Activated naive CD8-positive, alpha-beta T cell treated with anti-CD3 and anti-CD28 coated beads, Interleukin-2, amount 10 ng/mL, durations not matched to agents 7 days and 5 days (primary cell): ENCODE data around the gene MTREX. TPM values are rescaled to one million over a fixed set of nuclear protein-coding genes. Genes with fewer than 3 reads are reported as not detected.

Experiments used
- ATAC-seq: fragments of 150-1000 bp; cut with Tn5 transposase; one replicate; pipeline ENCODE4 v1.10.0; 2021; ENCODE audit warnings: low read depth, moderate library complexity
- POLR2A ChIA-PET: fragments of 350-600 bp; sonication (Branson Sonifier 250); formaldehyde crosslinking; loops from one replicate; lab custom pipeline; 2021; ENCODE audit warnings: antibody characterized with exemption; lab: Charles Lee
- DNase-seq: peaks from one replicate; pipeline ENCODE4 v3.0.0; 2021
- H3K27ac Mint-ChIP-seq: one replicate; pipeline ENCODE4 v1.8.0; 2022; ENCODE audit warnings: mild to moderate bottlenecking, mixed read lengths
- H3K27me3 Mint-ChIP-seq: one replicate; pipeline ENCODE4 v1.8.0; 2022; ENCODE audit warnings: mild to moderate bottlenecking, moderate library complexity, mixed read lengths
- H3K36me3 Mint-ChIP-seq: one replicate; pipeline ENCODE4 v1.8.0; 2021; ENCODE audit warnings: mild to moderate bottlenecking, mixed read lengths
- H3K4me1 Mint-ChIP-seq: one replicate; pipeline ENCODE4 v1.8.0; 2021; ENCODE audit warnings: mixed read lengths
- H3K4me3 Mint-ChIP-seq: one replicate; pipeline ENCODE4 v1.8.0; 2022; ENCODE audit warnings: mild to moderate bottlenecking, moderate library complexity, mixed read lengths
- H3K9me3 Mint-ChIP-seq: one replicate; pipeline ENCODE4 v1.8.0; 2021; ENCODE audit warnings: mixed read lengths
- total RNA-seq, 2 experiments: library from RNA; stranded (reverse); gene quantifications; one replicate each; pipeline ENCODE4 v1.2.3, GENCODE V29; 2021

The MTREX gene
- 10 to 100 TPM; 69.9 to 72.3 TPM for total RNA-seq

- H3K4me3 Mint-ChIP-seq, result no peak within 1 kb of the TSS
- H3K36me3 Mint-ChIP-seq, result peaks cover 21% of the 10 kb centered on the region
- peaks cover 12% of the 10 kb centered on the region for H3K4me1 Mint-ChIP-seq
- H3K27ac Mint-ChIP-seq, result no peak within 1 kb of the TSS
- H3K9me3 Mint-ChIP-seq, result peaks cover 1% of the 10 kb centered on the region
- POLR2A ChIA-PET, result interaction anchor here (0.6 to 1.7 kb wide), 17 partner anchors 9 to 793 kb away, joined by 3 to 4 read pairs (median 3); no protein-coding TSS in a partner anchor
- DNase-seq, result peak; percentile 92
- H3K27me3 Mint-ChIP-seq, result no peaks in the 10 kb centered on the region
- ATAC-seq, result peak; percentile 97
Observed at GRCh38 chr5:55307383-55308253, at the start of gene MTREX, which contains the start of gene DHX29. Gene MTREX, plus strand, starts transcription at chr5:55307989. Its CDS starts 25 bp downstream, at chr5:55308014. Gene DHX29, minus strand, starts transcription at chr5:55307694. Its CDS starts 121 bp downstream, at chr5:55307573.

- DNase-seq, result no peak
- Mint-ChIP-seq H3K27me3 (no peaks in the 10 kb centered on the region), H3K27ac (no peak overlapping the region), H3K36me3 (peaks cover 24% of the 10 kb centered on the region), H3K4me3 (no peak overlapping the region), H3K9me3 (no peaks in the 10 kb centered on the region), H3K4me1 (no peaks in the 10 kb centered on the region)
- ATAC-seq, result no peak
- POLR2A ChIA-PET, result no interaction called here
Observed at GRCh38 chr5:55258339-55258738, 49.5 kb upstream of the MTREX start.

DNA sequence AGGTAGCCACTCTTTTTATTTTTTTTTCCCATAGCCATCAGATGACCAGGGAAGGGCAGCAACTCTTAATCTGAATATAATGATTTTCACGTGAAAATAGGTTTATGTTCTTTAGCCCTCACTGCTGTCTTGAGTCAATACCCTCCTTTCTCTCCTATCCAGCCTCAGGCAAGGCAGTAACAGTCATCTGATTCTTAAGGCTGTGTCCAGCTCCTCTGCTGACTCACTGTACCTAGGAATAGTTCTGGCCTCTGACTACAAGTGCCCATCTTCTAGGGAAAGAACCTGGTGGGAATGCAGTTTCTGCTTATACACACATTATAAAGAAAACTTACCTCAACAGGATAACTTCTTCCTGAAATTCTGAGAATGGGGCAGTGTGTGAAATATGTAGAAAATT is 31.0 kb upstream of the MTREX start:
- peaks cover 28% of the 10 kb centered on the region for H3K36me3 Mint-ChIP-seq
- ATAC-seq (no peak), DNase-seq (no peak)
- POLR2A ChIA-PET, result no interaction called here
- no peaks in the 10 kb centered on the region for H3K27me3 Mint-ChIP-seq
- no peak overlapping the region for H3K4me3 Mint-ChIP-seq
- no peaks in the 10 kb centered on the region for H3K4me1 Mint-ChIP-seq
- H3K27ac Mint-ChIP-seq, result no peak overlapping the region
- H3K9me3 Mint-ChIP-seq, result no peaks in the 10 kb centered on the region

- ATAC-seq, result no peak
- Mint-ChIP-seq H3K9me3 (no peaks in the 10 kb centered on the region), H3K4me1 (no peaks in the 10 kb centered on the region), H3K36me3 (peaks cover 25% of the 10 kb centered on the region), H3K27ac (no peak overlapping the region), H3K4me3 (no peak overlapping the region), H3K27me3 (no peaks in the 10 kb centered on the region)
- POLR2A ChIA-PET, result no interaction called here
- no peak for DNase-seq
Observed at GRCh38 chr5:55278778-55279177, 29.0 kb upstream of the MTREX start.

- H3K36me3 Mint-ChIP-seq, result peaks cover 14% of the 10 kb centered on the region
Observed at GRCh38 chr5:55286411-55286933, 21.3 kb upstream of the MTREX start.

GRCh38 chr5:55289808-55290207 is 18.0 kb upstream of the MTREX start:
- H3K4me1 Mint-ChIP-seq, result peaks cover 1% of the 10 kb centered on the region
- H3K36me3 Mint-ChIP-seq, result peaks cover 34% of the 10 kb centered on the region
- H3K27ac Mint-ChIP-seq, result no peak overlapping the region
- H3K9me3 Mint-ChIP-seq, result no peaks in the 10 kb centered on the region
- POLR2A ChIA-PET, result no interaction called here
- no peak for ATAC-seq
- DNase-seq, result no peak
- H3K4me3 Mint-ChIP-seq, result no peak overlapping the region
- no peaks in the 10 kb centered on the region for H3K27me3 Mint-ChIP-seq

More at GRCh38 chr5:55286411-55286933, 21.3 kb upstream of the MTREX start:
- no peaks in the 10 kb centered on the region for H3K9me3 Mint-ChIP-seq
- no peak for ATAC-seq
- no peak for DNase-seq
- no peak overlapping the region for H3K27ac Mint-ChIP-seq
- POLR2A ChIA-PET, result interaction anchor here (0.6 kb wide), 1 partner anchor 21 kb away, joined by 3 read pairs; the partner anchor contains the start of genes DHX29 and MTREX
- H3K4me3 Mint-ChIP-seq, result no peak overlapping the region
- no peaks in the 10 kb centered on the region for H3K27me3 Mint-ChIP-seq
- H3K4me1 Mint-ChIP-seq, result peaks cover 1% of the 10 kb centered on the region

DNA sequence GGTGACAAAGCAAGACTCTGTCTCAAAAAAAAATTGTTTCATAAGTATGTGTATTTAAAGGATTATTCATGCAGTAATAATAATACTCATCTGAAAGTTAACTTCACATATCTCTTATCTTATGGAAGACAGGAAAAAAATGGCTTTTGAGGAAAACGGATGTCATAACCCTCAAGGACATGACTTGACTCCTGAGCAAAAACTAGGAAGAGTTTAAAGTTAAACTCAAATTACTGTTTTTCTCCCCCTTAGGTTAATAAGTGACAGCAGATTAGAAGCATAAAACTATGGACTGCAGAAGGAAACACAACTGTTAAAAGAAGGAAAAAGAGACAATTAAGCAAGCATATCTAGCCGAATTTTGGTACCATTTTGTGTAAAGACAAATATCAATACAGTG is 16.8 kb upstream of the MTREX start:
- Mint-ChIP-seq H3K4me3 (no peak overlapping the region), H3K27me3 (no peaks in the 10 kb centered on the region), H3K9me3 (no peaks in the 10 kb centered on the region), H3K36me3 (peaks cover 42% of the 10 kb centered on the region), H3K27ac (no peak overlapping the region), H3K4me1 (peaks cover 1% of the 10 kb centered on the region)
- POLR2A ChIA-PET, result no interaction called here
- ATAC-seq (no peak), DNase-seq (no peak)

DNA sequence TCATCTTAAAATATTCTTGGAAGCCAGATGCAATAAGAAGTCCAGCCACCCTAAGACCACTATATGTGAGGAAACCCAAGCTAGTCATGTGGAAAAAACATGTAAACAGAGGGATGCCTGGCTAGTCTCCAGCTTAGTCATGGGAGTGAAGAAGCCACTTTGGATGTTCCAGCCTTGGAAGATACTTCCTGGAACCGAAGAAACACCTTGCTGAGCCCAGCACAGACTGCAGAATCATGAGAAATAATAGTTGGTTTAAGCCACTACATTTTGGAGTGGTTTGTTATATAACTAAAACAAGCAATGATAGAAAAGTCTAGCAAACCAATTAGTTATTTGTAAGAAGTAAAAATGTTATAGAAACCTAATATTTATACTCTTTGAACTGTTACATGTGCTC is 12.9 kb upstream of the MTREX start:
- Mint-ChIP-seq H3K9me3 (no peaks in the 10 kb centered on the region), H3K27ac (no peak overlapping the region), H3K27me3 (no peaks in the 10 kb centered on the region), H3K4me3 (no peak overlapping the region), H3K4me1 (no peaks in the 10 kb centered on the region), H3K36me3 (peaks cover 54% of the 10 kb centered on the region)
- DNase-seq (no peak), ATAC-seq (no peak)
- POLR2A ChIA-PET, result no interaction called here

DNA sequence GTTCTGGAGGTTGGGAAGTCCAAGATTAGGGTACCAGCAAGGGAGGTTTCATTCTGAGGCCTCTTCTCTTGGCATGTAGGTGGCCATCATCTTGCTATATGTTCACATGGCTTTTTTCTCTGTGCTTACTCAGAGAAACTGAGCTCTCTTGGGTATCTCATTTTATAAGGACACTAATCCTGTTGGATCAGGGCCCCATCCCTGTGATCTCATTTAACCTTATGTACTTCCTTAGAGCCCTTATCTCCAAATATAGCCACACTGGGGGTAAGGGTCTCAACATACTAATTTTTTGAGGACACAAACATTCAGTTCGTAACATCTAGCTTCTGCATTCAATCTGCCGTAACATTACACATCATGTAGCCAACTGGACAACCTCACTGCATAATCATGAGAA is 6.9 kb upstream of the MTREX start:
- no peak for DNase-seq
- peaks cover 4% of the 10 kb centered on the region for H3K4me1 Mint-ChIP-seq
- POLR2A ChIA-PET, result no interaction called here

DNA sequence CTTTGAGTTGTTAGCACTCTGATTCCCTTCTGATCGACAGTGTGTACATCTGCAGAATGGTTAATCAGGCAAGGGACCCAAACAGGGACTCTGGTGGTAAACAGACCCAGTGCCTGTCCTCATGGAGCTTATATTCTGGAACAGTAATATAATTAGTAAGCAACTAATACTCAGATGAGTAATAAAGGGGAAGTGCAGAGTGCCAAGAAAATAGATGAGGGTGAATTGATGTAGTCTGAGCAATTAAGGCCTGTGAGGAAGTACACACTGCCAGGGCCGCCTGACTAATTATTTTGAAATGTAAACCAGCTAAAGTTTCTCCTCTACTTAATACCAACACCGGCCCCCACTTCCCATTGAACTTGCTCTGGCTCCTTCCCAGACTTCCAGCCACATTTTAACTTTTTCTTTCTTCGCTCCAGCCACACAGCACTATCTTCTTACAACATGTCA is 4.5 kb upstream of the MTREX start:
- Mint-ChIP-seq H3K4me3 (no peak overlapping the region), H3K9me3 (peaks cover 1% of the 10 kb centered on the region), H3K4me1 (peaks cover 4% of the 10 kb centered on the region), H3K27ac (no peak overlapping the region), H3K36me3 (peaks cover 26% of the 10 kb centered on the region), H3K27me3 (no peaks in the 10 kb centered on the region)
- DNase-seq (no peak), ATAC-seq (no peak)
- POLR2A ChIA-PET, result no interaction called here

More for the DNA sequence above, 6.9 kb upstream of the MTREX start:
- Mint-ChIP-seq H3K27ac (no peak overlapping the region), H3K9me3 (peaks cover 1% of the 10 kb centered on the region), H3K36me3 (peaks cover 41% of the 10 kb centered on the region), H3K4me3 (no peak overlapping the region), H3K27me3 (no peaks in the 10 kb centered on the region)
- ATAC-seq, result no peak

GRCh38 chr5:55304584-55304983 is 3.2 kb upstream of the MTREX start:
- POLR2A ChIA-PET, result no interaction called here
- peaks cover 22% of the 10 kb centered on the region for H3K36me3 Mint-ChIP-seq
- H3K9me3 Mint-ChIP-seq, result peaks cover 1% of the 10 kb centered on the region
- no peak overlapping the region for H3K27ac Mint-ChIP-seq
- H3K27me3 Mint-ChIP-seq, result no peaks in the 10 kb centered on the region
- no peak for DNase-seq
- peaks cover 4% of the 10 kb centered on the region for H3K4me1 Mint-ChIP-seq
- ATAC-seq, result no peak
- H3K4me3 Mint-ChIP-seq, result no peak overlapping the region

DNA sequence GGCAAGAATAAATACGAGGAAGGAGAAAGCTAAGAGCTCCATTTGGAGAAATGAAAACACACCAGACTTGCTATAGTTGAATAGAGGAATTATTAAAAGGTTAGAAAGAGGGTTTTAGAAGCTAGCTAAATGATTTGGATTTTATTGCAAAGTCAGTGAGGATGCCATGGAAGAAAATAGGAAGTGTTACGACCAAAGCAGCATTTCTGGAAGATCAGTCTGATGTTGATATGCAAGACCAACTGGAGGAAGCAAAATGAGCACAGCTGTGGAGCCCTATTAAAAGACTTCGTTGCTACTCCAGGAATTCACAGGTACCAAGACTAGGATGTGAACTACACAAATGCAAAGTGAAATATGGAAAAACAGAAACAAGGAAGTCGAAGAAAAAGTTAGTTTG is 2.4 kb upstream of the MTREX start:
- H3K27me3 Mint-ChIP-seq, result no peaks in the 10 kb centered on the region
- DNase-seq (no peak), ATAC-seq (no peak)
- H3K9me3 Mint-ChIP-seq, result peaks cover 1% of the 10 kb centered on the region
- peaks cover 4% of the 10 kb centered on the region for H3K4me1 Mint-ChIP-seq
- peaks cover 20% of the 10 kb centered on the region for H3K36me3 Mint-ChIP-seq
- POLR2A ChIA-PET, result interaction anchor here (0.5 kb wide), 1 partner anchor 146 kb away, joined by 3 read pairs; no protein-coding TSS in a partner anchor
- H3K27ac Mint-ChIP-seq, result no peak overlapping the region
- no peak overlapping the region for H3K4me3 Mint-ChIP-seq

GRCh38 chr5:55306641-55307382 is 977 bp upstream of the MTREX start:
- POLR2A ChIA-PET, result interaction anchor here (0.6 to 1.7 kb wide), 11 partner anchors 8 to 637 kb away, joined by 3 to 4 read pairs (median 3); no protein-coding TSS in a partner anchor
- H3K27ac Mint-ChIP-seq, result no peak overlapping the region
- H3K27me3 Mint-ChIP-seq, result no peaks in the 10 kb centered on the region
- H3K4me3 Mint-ChIP-seq, result no peak overlapping the region
- peaks cover 10% of the 10 kb centered on the region for H3K4me1 Mint-ChIP-seq
- DNase-seq, result no peak
- H3K9me3 Mint-ChIP-seq, result peaks cover 1% of the 10 kb centered on the region
- no peak for ATAC-seq
- peaks cover 21% of the 10 kb centered on the region for H3K36me3 Mint-ChIP-seq
